HepG2 (cell line): ENCODE data around the gene PFKFB2. TPM values are rescaled to one million over a fixed set of nuclear protein-coding genes. Genes with fewer than 3 reads are reported as not detected.

Experiments used
- CREB3 ChIP-seq: sonication (generic); formaldehyde crosslinking; IDR thresholded peaks from 2 replicates; pipeline ENCODE4 v1.5.0; 2020; ENCODE audit warnings: missing genetic modification reagents
- GPN1 ChIP-seq: sonication (generic); formaldehyde crosslinking; IDR thresholded peaks from 2 replicates; pipeline ENCODE4 v1.5.1; 2020; ENCODE audit warnings: missing genetic modification reagents, borderline replicate concordance
- PBX2 ChIP-seq: IDR thresholded peaks from 2 replicates; pipeline ENCODE4 v1.6.1; 2016; ENCODE audit warnings: control low read depth
- RFX1 ChIP-seq: fragments of 450-650 bp; IDR thresholded peaks from 2 replicates; pipeline ENCODE4 v1.6.1; 2017
- RFXAP ChIP-seq: sonication (generic); formaldehyde crosslinking; IDR thresholded peaks from 2 replicates; pipeline ENCODE4 v1.4.0; 2020; ENCODE audit warnings: missing genetic modification reagents, borderline replicate concordance
- SIN3A ChIP-seq: IDR thresholded peaks from 2 replicates; pipeline ENCODE4 v1.6.1; 2011; ENCODE audit warnings: low read depth, mild to moderate bottlenecking, control low read depth, low read length, borderline replicate concordance
- SIX1 ChIP-seq: sonication (generic); formaldehyde crosslinking; IDR thresholded peaks from 2 replicates; pipeline ENCODE4 v1.4.0; 2020; ENCODE audit warnings: missing genetic modification reagents, borderline replicate concordance
- SMARCC2 ChIP-seq: fragments of 450-650 bp; IDR thresholded peaks from 2 replicates; pipeline ENCODE4 v1.6.1; 2017; ENCODE audit warnings: antibody characterized with exemption, mild to moderate bottlenecking
- SMC3 ChIP-seq: IDR thresholded peaks from 2 replicates; pipeline ENCODE4 v1.6.1; 2011; ENCODE audit warnings: low read length, improper control_type of control experiment
- SOX6 ChIP-seq, 2 experiments: fragments of 450-650 bp in 1 of 2; sonication (generic) in 1 of 2; formaldehyde crosslinking in 1 of 2; IDR thresholded peaks; 2 replicates each; pipeline versions ENCODE4 v1.4.0 to v1.6.1; 2017 to 2020; ENCODE audit warnings: antibody characterized with exemption in 1 of 2, mild to moderate bottlenecking in 1 of 2, missing genetic modification reagents in 1 of 2
- TFE3 ChIP-seq: IDR thresholded peaks from 2 replicates; pipeline ENCODE4 v1.6.1; 2016
- THAP8 ChIP-seq: sonication (generic); formaldehyde crosslinking; IDR thresholded peaks from 2 replicates; pipeline ENCODE4 v1.5.1; 2020; ENCODE audit warnings: missing genetic modification reagents, mild to moderate bottlenecking, borderline replicate concordance
- ZKSCAN8 ChIP-seq: IDR thresholded peaks from 2 replicates; pipeline ENCODE4 v1.6.1; 2016; ENCODE audit warnings: borderline replicate concordance, missing genetic modification reagents, missing compliant biosample characterization
- ZNF124 ChIP-seq: sonication (generic); formaldehyde crosslinking; IDR thresholded peaks from 2 replicates; pipeline ENCODE4 v1.4.0; 2020; ENCODE audit warnings: missing genetic modification reagents
- ZNF264 ChIP-seq: sonication (generic); formaldehyde crosslinking; IDR thresholded peaks from 2 replicates; pipeline ENCODE4 v1.4.0; 2020; ENCODE audit warnings: missing genetic modification reagents
- ZNF335 ChIP-seq: sonication (generic); formaldehyde crosslinking; IDR thresholded peaks from 2 replicates; pipeline ENCODE4 v1.4.0; 2020; ENCODE audit warnings: missing genetic modification reagents
- ZNF441 ChIP-seq: sonication (generic); formaldehyde crosslinking; IDR thresholded peaks from 2 replicates; pipeline ENCODE4 v1.7.0; 2021; ENCODE audit warnings: missing genetic modification reagents, borderline replicate concordance
- ZNF556 ChIP-seq: sonication (generic); formaldehyde crosslinking; IDR thresholded peaks from 2 replicates; pipeline ENCODE4 v1.4.0; 2020; ENCODE audit warnings: mild to moderate bottlenecking, missing genetic modification reagents, borderline replicate concordance
- ZNF572 ChIP-seq: sonication (generic); formaldehyde crosslinking; IDR thresholded peaks from 2 replicates; pipeline ENCODE4 v1.5.1; 2020; ENCODE audit warnings: mild to moderate bottlenecking, missing genetic modification reagents
- ZNF598 ChIP-seq: sonication (generic); formaldehyde crosslinking; IDR thresholded peaks from 2 replicates; pipeline ENCODE4 v1.5.1; 2020; ENCODE audit warnings: mild to moderate bottlenecking, missing genetic modification reagents, borderline replicate concordance
- ZNF605 ChIP-seq: sonication (generic); formaldehyde crosslinking; IDR thresholded peaks from 2 replicates; pipeline ENCODE4 v1.8.0; 2022; ENCODE audit warnings: mild to moderate bottlenecking, missing genetic modification reagents
- ZNF790 ChIP-seq: sonication (generic); formaldehyde crosslinking; IDR thresholded peaks from 2 replicates; pipeline ENCODE4 v1.8.0; 2022; ENCODE audit warnings: missing genetic modification reagents, mild to moderate bottlenecking, borderline replicate concordance
- ZNF891 ChIP-seq: sonication (generic); formaldehyde crosslinking; IDR thresholded peaks from 2 replicates; pipeline ENCODE4 v1.5.0; 2020; ENCODE audit warnings: mild to moderate bottlenecking, missing genetic modification reagents
- polyA plus RNA-seq, 8 experiments: library from polyadenylated mRNA; depleted of rRNA in 3 of 8; stranded (reverse) in 7 of 8; unstranded in 1 of 8; fragments of >200 nt; fragmentation: Illumina TruSeq in 4 of 8; extraction: Trizol in 4 of 8; gene quantifications; 2 replicates each; pipeline versions ENCODE4 v1.2.1 to v1.2.3, GENCODE V29; 2011 to 2016; ENCODE audit warnings: low read depth in 4 of 8, missing spikeins in 1 of 8, mixed read lengths in 1 of 8; ENCODE audit not compliant: insufficient read depth in 1 of 8
- total RNA-seq, 5 experiments: library from RNA; depleted of rRNA; stranded (reverse); fragments of >200 nt; fragmentation: Illumina TruSeq; extraction: Trizol; gene quantifications; 2 replicates each; pipeline ENCODE4 v1.2.3, GENCODE V29; 2016; ENCODE audit warnings: low read depth in 1 of 5

Gene PFKFB2
- total and polyA plus RNA-seq, 2 of the 13 experiments (the other 11 are each of a cell fraction or from before 2014, with no cell fraction given) = 4.6 to 10.6 TPM

- TF ChIP-seq ZNF124 = no peak
- peak; percentile 51; the same call in 1 of the 2 replicates for TF ChIP-seq ZNF598 (CRISPR knock-in tag)
- TF ChIP-seq RFXAP = peak; percentile 51; the same call in 1 of the 2 replicates
- peak; percentile 76 for TF ChIP-seq ZNF605 (CRISPR knock-in tag)
- peak; percentile 88 for TF ChIP-seq TFE3 (CRISPR knock-in tag)
- TF ChIP-seq SIX1 (CRISPR knock-in tag) = no peak
- TF ChIP-seq CREB3 = 0 out of 2 replicates have a peak, but pooled peaks have one; percentile 45
- TF ChIP-seq ZNF790 (CRISPR knock-in tag) = no peak
- no peak for TF ChIP-seq SOX6 (IDR thresholded peaks at IDR 0.05)
- peak; percentile 41; the same call in 1 of the 2 replicates for TF ChIP-seq SOX6 (CRISPR knock-in tag; IDR thresholded peaks at IDR 0.05)
- 0 out of 2 replicates have a peak, but pooled peaks have one; percentile 28 for TF ChIP-seq ZNF441 (CRISPR knock-in tag)
- TF ChIP-seq GPN1 (CRISPR knock-in tag) = no peak
- no peak for TF ChIP-seq THAP8 (CRISPR knock-in tag)
- TF ChIP-seq ZNF556 (CRISPR knock-in tag) = peak; percentile 84
- no peak; the same call in 1 of the 2 replicates for TF ChIP-seq ZNF891
- TF ChIP-seq SMC3 = no peak
- TF ChIP-seq SIN3A = peak; percentile 90
- TF ChIP-seq RFX1 = peak; percentile 85
- no peak for TF ChIP-seq PBX2 (CRISPR knock-in tag)
- TF ChIP-seq ZNF572 = peak; percentile 86; the same call in 1 of the 2 replicates
- TF ChIP-seq ZNF335 (CRISPR knock-in tag) = peak; percentile 62; the same call in 1 of the 2 replicates
- TF ChIP-seq ZNF264 = no peak
- no peak for TF ChIP-seq ZKSCAN8 (CRISPR knock-in tag)
- no peak for TF ChIP-seq SMARCC2
These were observed at the start of gene PFKFB2 (continued) for GRCh38 chr1:207052911-207053769.
